ENCODE results near the gene SYNPO2. TPM values are rescaled to one million over a fixed set of nuclear protein-coding genes. Genes with fewer than 3 reads are reported as not detected.
"Not testable (repeated sequence)": the region's sequence is repeated elsewhere in the genome, so short reads cannot be mapped to it uniquely, and the experiment has no call there.

Gene SYNPO2
- polyA plus RNA-seq, 4 donors, result 13.7 to 23.8 (median 20.2) TPM

GRCh38 chr4:119050527-119051090, 162.0 kb downstream of the SYNPO2 start:
- DNase-seq (ENCODE audit: low read depth in 4 of 4, low spot score in 3 of 4), result no peak

- DNase-seq (ENCODE audit: low read depth in 4 of 4, low spot score in 3 of 4), result no peak
These were observed 164.6 kb downstream of the SYNPO2 start for GRCh38 chr4:119053245-119053644.

- DNase-seq (ENCODE audit: low read depth in 4 of 4, low spot score in 3 of 4), result no peak
These were observed 165.3 kb downstream of the SYNPO2 start for GRCh38 chr4:119053997-119054396.

- DNase-seq (ENCODE audit: low read depth in 4 of 4, low spot score in 3 of 4), result no peak
These were observed 168.8 kb downstream of the SYNPO2 start for GRCh38 chr4:119057417-119057816.

GRCh38 chr4:119059221-119059620, 170.6 kb downstream of the SYNPO2 start:
- no peak for DNase-seq (ENCODE audit: low read depth in 4 of 4, low spot score in 3 of 4)

- DNase-seq (ENCODE audit: low read depth in 4 of 4, low spot score in 3 of 4), result not testable (repeated sequence)
These were observed 178.5 kb downstream of the SYNPO2 start for GRCh38 chr4:119067125-119067524.

- not testable (repeated sequence) for DNase-seq (ENCODE audit: low read depth in 4 of 4, low spot score in 3 of 4)
These were observed 179.2 kb downstream of the SYNPO2 start for GRCh38 chr4:119067670-119068360.

- no peak for DNase-seq (ENCODE audit: low read depth in 4 of 4, low spot score in 3 of 4)
These were observed 179.9 kb downstream of the SYNPO2 start for GRCh38 chr4:119068529-119068962.

- DNase-seq (ENCODE audit: low read depth in 4 of 4, low spot score in 3 of 4), result no peak
These were observed 181.6 kb downstream of the SYNPO2 start for GRCh38 chr4:119070301-119070700.

GRCh38 chr4:119080721-119081541, 192.3 kb downstream of the SYNPO2 start:
- no peak for DNase-seq (ENCODE audit: low read depth in 4 of 4, low spot score in 3 of 4)

GRCh38 chr4:119081542-119081859, 192.8 kb downstream of the SYNPO2 start:
- no peak for DNase-seq (ENCODE audit: low read depth in 4 of 4, low spot score in 3 of 4)

- no peak for DNase-seq (ENCODE audit: low read depth in 4 of 4, low spot score in 3 of 4)
These were observed 193.3 kb downstream of the SYNPO2 start for GRCh38 chr4:119081943-119082342.

GRCh38 chr4:119082661-119083060, 194.0 kb downstream of the SYNPO2 start:
- DNase-seq (ENCODE audit: low read depth in 4 of 4, low spot score in 3 of 4), result no peak

- DNase-seq (ENCODE audit: low read depth in 4 of 4, low spot score in 3 of 4), result no peak
These were observed 195.9 kb downstream of the SYNPO2 start for GRCh38 chr4:119084513-119084912.

GRCh38 chr4:119087121-119087520, 198.5 kb downstream of the SYNPO2 start:
- no peak for DNase-seq (ENCODE audit: low read depth in 4 of 4, low spot score in 3 of 4)

- DNase-seq (ENCODE audit: low read depth in 4 of 4, low spot score in 3 of 4), result no peak
These were observed 199.0 kb downstream of the SYNPO2 start for GRCh38 chr4:119087656-119088055.

- no peak for DNase-seq (ENCODE audit: low read depth in 4 of 4, low spot score in 3 of 4)
These were observed 204.6 kb downstream of the SYNPO2 start for GRCh38 chr4:119093042-119093827.

GRCh38 chr4:119097282-119097900, 208.7 kb downstream of the SYNPO2 start:
- DNase-seq (ENCODE audit: low read depth in 4 of 4, low spot score in 3 of 4), result no peak

GRCh38 chr4:119098306-119098705, 209.7 kb downstream of the SYNPO2 start:
- DNase-seq (ENCODE audit: low read depth in 4 of 4, low spot score in 3 of 4), result no peak

GRCh38 chr4:119099227-119099810, 210.7 kb downstream of the SYNPO2 start:
- no peak for DNase-seq (ENCODE audit: low read depth in 4 of 4, low spot score in 3 of 4)

Data from right renal pelvis (tissue), 4 donors.